Endothelial cell of umbilical vein (primary cell): ENCODE results near the gene DLGAP1. TPM values are rescaled to one million over a fixed set of nuclear protein-coding genes. Genes with fewer than 3 reads are reported as not detected.

Experiments used
- BruUV-seq: library from RNA; stranded (reverse); fragments of 400-500 nt; replicated peaks from 2 replicates; lab custom pipeline; 2021; lab: Mats Ljungman, UMichigan
- CTCF ChIA-PET: fragments of 300-600, 350-600 bp; sonication (Branson Sonifier 250); formaldehyde crosslinking; loops from one replicate; lab custom pipeline; 2021; ENCODE audit warnings: antibody characterized with exemption, inconsistent platforms; lab: Charles Lee
- POLR2A ChIA-PET: fragments of 300-600, 350-600 bp; sonication (Branson Sonifier 250); formaldehyde crosslinking; loops from one replicate; lab custom pipeline; 2021; ENCODE audit warnings: antibody characterized with exemption, inconsistent platforms; lab: Charles Lee
- DNase-seq: peaks from one replicate; pipeline ENCODE4 v3.0.0-alpha.2; 2011; ENCODE audit warnings: low read depth, low spot score
- FAIRE-seq: peaks from 2 replicates; lab custom pipeline; 2011; peaks lifted over from hg19 to GRCh38; lab: Jason Lieb, UNC
- H2AFZ ChIP-seq: 2 replicates; pipeline ENCODE4 v1.6.0; 2012; ENCODE audit warnings: low read depth, low read length, control low read depth, inconsistent platforms
- H3K27ac ChIP-seq: 2 replicates; pipeline ENCODE4 v1.5.1; 2011; ENCODE audit warnings: low read depth, mild to moderate bottlenecking, control low read depth, low read length, moderate library complexity; ENCODE audit not compliant: insufficient read depth
- H3K27me3 ChIP-seq, 2 experiments: 2 replicates each; pipeline versions ENCODE4 v1.6.0 to v1.6.1; 2011; ENCODE audit warnings: low read length in 2 of 2, mixed read lengths in 1 of 2; ENCODE audit not compliant: control insufficient read depth in 2 of 2, insufficient read depth in 2 of 2
- H3K36me3 ChIP-seq, 2 experiments: 2 replicates in 1 of 2; 3 replicates in 1 of 2; pipeline ENCODE4 v1.5.1; 2011; ENCODE audit warnings: low read length in 2 of 2, mild to moderate bottlenecking in 1 of 2, moderate library complexity in 1 of 2; ENCODE audit not compliant: control insufficient read depth in 2 of 2, insufficient read depth in 2 of 2; ENCODE audit errors: extremely low read depth in 1 of 2
- H3K4me1 ChIP-seq: 3 replicates; pipeline ENCODE4 v1.5.1; 2011; ENCODE audit warnings: mild to moderate bottlenecking, low read length; ENCODE audit not compliant: control insufficient read depth, insufficient read depth; ENCODE audit errors: extremely low read depth
- H3K4me2 ChIP-seq: 2 replicates; pipeline ENCODE4 v1.6.1; 2011; ENCODE audit warnings: low read length, control low read depth, mixed read lengths; ENCODE audit not compliant: insufficient read depth
- H3K4me3 ChIP-seq, 3 experiments: fragments of 200-600 bp in 1 of 3; sonication (generic), shearing (Covaris generic) in 1 of 3; replicated peaks in 1 of 3; 2 replicates each; pipeline ENCODE4 v1.5.1; 2011 to 2016; ENCODE audit warnings: control low read depth in 3 of 3, low read length in 3 of 3, mild to moderate bottlenecking in 2 of 3, inconsistent platforms in 1 of 3, low read depth in 1 of 3, moderate library complexity in 1 of 3; ENCODE audit not compliant: insufficient read depth in 1 of 3
- H3K79me2 ChIP-seq: 2 replicates; pipeline ENCODE4 v1.6.0; 2012; ENCODE audit warnings: low read length, inconsistent platforms; ENCODE audit not compliant: control insufficient read depth, insufficient read depth
- H3K9ac ChIP-seq: replicated peaks from 2 replicates; pipeline ENCODE3; 2011; ENCODE audit warnings: low read length, control low read depth; ENCODE audit not compliant: insufficient read depth; ENCODE audit errors: extremely low read depth
- H3K9me1 ChIP-seq: replicated peaks from 3 replicates; pipeline ENCODE4 v1.6.0; 2011; ENCODE audit warnings: mild to moderate bottlenecking, low read length; ENCODE audit not compliant: control insufficient read depth, insufficient read depth; ENCODE audit errors: extremely low read depth
- H3K9me3 ChIP-seq: replicated peaks from 2 replicates; pipeline ENCODE4 v1.5.1; 2012; ENCODE audit warnings: low read length, inconsistent platforms; ENCODE audit not compliant: control insufficient read depth, insufficient read depth
- H4K20me1 ChIP-seq: replicated peaks from 2 replicates; pipeline ENCODE3; 2011; ENCODE audit warnings: mild to moderate bottlenecking, low read length; ENCODE audit not compliant: control insufficient read depth, insufficient read depth; ENCODE audit errors: extremely low read depth
- CTCF ChIP-seq, 2 donors: IDR thresholded peaks; 1 replicate in 1 of 2; 2 replicates in 1 of 2; pipeline ENCODE4 v1.5.1; 2011; ENCODE audit warnings: low read length in 2 of 2, mild to moderate bottlenecking in 2 of 2, moderate library complexity in 2 of 2, control low read depth in 1 of 2, inconsistent platforms in 1 of 2, low read depth in 1 of 2; ENCODE audit not compliant: insufficient read depth in 1 of 2; ENCODE audit errors: extremely low read depth in 1 of 2
- EZH2 ChIP-seq: IDR thresholded peaks from 2 replicates; pipeline ENCODE4 v1.6.1; 2012; ENCODE audit warnings: borderline replicate concordance, low read depth, mild to moderate bottlenecking, moderate library complexity, low read length, inconsistent platforms; ENCODE audit not compliant: severe bottlenecking
- FOS ChIP-seq: IDR thresholded peaks from 2 replicates; pipeline ENCODE4 v1.6.1; 2011; ENCODE audit warnings: mild to moderate bottlenecking, low read length, moderate library complexity, borderline replicate concordance; ENCODE audit not compliant: insufficient read depth
- GATA2 ChIP-seq: IDR thresholded peaks from 2 replicates; pipeline ENCODE4 v1.7.0; 2011; ENCODE audit warnings: low read depth, mild to moderate bottlenecking, moderate library complexity, mixed read lengths, low read length; ENCODE audit not compliant: insufficient read length, insufficient read depth
- JUN ChIP-seq: IDR thresholded peaks from 2 replicates; pipeline ENCODE4 v1.6.1; 2011; ENCODE audit warnings: borderline replicate concordance, low read depth; ENCODE audit not compliant: insufficient read length, insufficient read depth
- MAX ChIP-seq: IDR thresholded peaks from 2 replicates; pipeline ENCODE4 v1.6.1; 2011; ENCODE audit not compliant: insufficient read depth, insufficient read length
- MYC ChIP-seq: IDR thresholded peaks from one replicate; pipeline ENCODE4 v1.6.1; 2011; ENCODE audit warnings: mild to moderate bottlenecking, low read depth, low read length
- POLR2A ChIP-seq: IDR thresholded peaks from 2 replicates; pipeline ENCODE4 v1.6.1; 2012; ENCODE audit warnings: low read depth, mild to moderate bottlenecking, control low read depth, low read length
- POLR2AphosphoS5 ChIP-seq: IDR thresholded peaks from 2 replicates; pipeline ENCODE4 v1.6.1; 2012; ENCODE audit warnings: low read depth, mild to moderate bottlenecking, control low read depth, low read length, moderate library complexity; ENCODE audit not compliant: insufficient read depth
- dilution Hi-C: fragments of 300-500 bp; cut with MboI; formaldehyde crosslinking; loops from one replicate; pipeline ENCODE4 v1.15.0; 2019; ENCODE audit warnings: low sequenced_read_pairs; ENCODE audit not compliant: extremely low pct_ligation_motif_present
- intact Hi-C: fragments of 100-400 bp; cut with micrococcal nuclease; formaldehyde crosslinking; loops from one replicate; pipeline ENCODE4 v1.10.0; 2022
- polyA plus RNA-seq, 4 experiments: library from polyadenylated mRNA; depleted of rRNA in 3 of 4; stranded (reverse) in 3 of 4; unstranded in 1 of 4; fragments of >200 nt; gene quantifications; 2 replicates each; pipeline versions ENCODE4 v1.2.1 to v1.2.3, GENCODE V29; 2011 to 2012; ENCODE audit warnings: missing spikeins in 1 of 4
- total RNA-seq: library from RNA; stranded (reverse); gene quantifications from 2 replicates; pipeline ENCODE4 v1.2.3, GENCODE V29; 2021

DLGAP1 gene
- total and polyA plus RNA-seq, 2 donors (not counting 3 experiments of a cell fraction or from before 2014, with no cell fraction given): 0.04 TPM; not detected in 1

GRCh38 chr18:3875376-3875775 lies 579.7 kb downstream of the DLGAP1 start:
- no peak overlapping the region for H3K4me2 ChIP-seq
- no peaks in the 10 kb centered on the region for H3K79me2 ChIP-seq
- peaks cover 8 to 28% of the 10 kb centered on the region in 2 experiments for H3K27me3 ChIP-seq
- dilution Hi-C loops (no loop called here), intact Hi-C loops (no loop called here)
- H3K9ac ChIP-seq: no peak overlapping the region
- BruUV-seq: no TSS peak
- ChIA-PET POLR2A (no interaction called here), CTCF (interaction anchor here (1.2 to 4.0 kb wide), 7 partner anchors 11 to 209 kb away, joined by 4 to 16 read pairs (median 11); no protein-coding TSS in a partner anchor)
- H3K4me3 ChIP-seq: no peak overlapping the region
- no peak overlapping the region for H2AFZ ChIP-seq
- no peaks in the 10 kb centered on the region for H3K9me3 ChIP-seq
- H3K36me3 ChIP-seq: no peaks in the 10 kb centered on the region
- H3K9me1 ChIP-seq: no peaks in the 10 kb centered on the region
- no peaks in the 10 kb centered on the region for H4K20me1 ChIP-seq
- DNase-seq (no peak), FAIRE-seq (no peak)
- no peak for TF ChIP-seq POLR2AphosphoS5
- no peak for TF ChIP-seq GATA2
- no peak for TF ChIP-seq EZH2
- H3K4me1 ChIP-seq: no peaks in the 10 kb centered on the region
- H3K27ac ChIP-seq: no peak overlapping the region

- DNase-seq (no peak), FAIRE-seq (no peak)
- ChIA-PET CTCF (interaction anchor here (1.2 to 4.0 kb wide), 7 partner anchors 12 to 208 kb away, joined by 4 to 16 read pairs (median 11); no protein-coding TSS in a partner anchor), POLR2A (no interaction called here)
- Histone ChIP-seq H3K4me3 (no peak overlapping the region), H3K9me3 (no peaks in the 10 kb centered on the region), H3K9me1 (no peaks in the 10 kb centered on the region), H3K36me3 (no peaks in the 10 kb centered on the region), H3K4me2 (no peak overlapping the region), H3K27ac (no peak overlapping the region), H3K27me3 (peaks cover 8 to 28% of the 10 kb centered on the region in 2 experiments), H2AFZ (no peak overlapping the region), H4K20me1 (no peaks in the 10 kb centered on the region), H3K79me2 (no peaks in the 10 kb centered on the region), H3K9ac (no peak overlapping the region), H3K4me1 (no peaks in the 10 kb centered on the region)
- intact Hi-C loops: loop anchor here (5.0 kb wide), 1 partner anchor 422 kb away; the partner anchor contains the start of gene TGIF1
- BruUV-seq: no TSS peak
- TF ChIP-seq GATA2 (no peak), CTCF (IDR thresholded peaks at IDR 0.05; ENCODE audit: extremely low read depth in 1 of 2, insufficient read depth in 1 of 2, low read depth in 1 of 2, low read length in 2 of 2) (no peak), EZH2 (no peak), JUN (no peak), POLR2A (no peak), POLR2AphosphoS5 (no peak), FOS (no peak), MYC (no peak), MAX (no peak)
- dilution Hi-C loops: no loop called here
These were observed 580.5 kb downstream of the DLGAP1 start for GRCh38 chr18:3874581-3874980.
